GM12878 (cell line): ENCODE measurements around the gene CSTA. TPM values are rescaled to one million over a fixed set of nuclear protein-coding genes. Genes with fewer than 3 reads are reported as not detected.
A peak's percentile ranks its signal among the peaks of the same experiment; 100 is the strongest.

Experiments
- BHLHE40 ChIP-seq, 2 experiments: fragments of 450-650 bp in 1 of 2; IDR thresholded peaks; 2 replicates each; pipeline ENCODE4 v1.6.1; 2011 to 2017; ENCODE audit warnings: low read depth in 2 of 2, borderline replicate concordance in 1 of 2, improper control_type of control experiment in 1 of 2, low read length in 1 of 2, mild to moderate bottlenecking in 1 of 2
- BMI1 ChIP-seq: fragments of 450-650 bp; IDR thresholded peaks from 2 replicates; pipeline ENCODE4 v1.6.1; 2016; ENCODE audit warnings: mild to moderate bottlenecking, moderate library complexity, borderline replicate concordance
- CHD2 ChIP-seq: IDR thresholded peaks from 2 replicates; pipeline ENCODE4 v1.6.1; 2011; ENCODE audit warnings: low read depth, low read length, improper control_type of control experiment, borderline replicate concordance
- GATAD2B ChIP-seq: fragments of 450-650 bp; conservative IDR thresholded peaks from 2 replicates; pipeline ENCODE4 v1.6.1; 2017; ENCODE audit warnings: low read depth, mild to moderate bottlenecking, moderate library complexity
- HSF1 ChIP-seq: fragments of 150-350 bp; IDR thresholded peaks from 2 replicates; pipeline ENCODE4 v1.6.1; 2014; ENCODE audit warnings: mild to moderate bottlenecking, low read depth, low read length
- MLLT1 ChIP-seq: fragments of 450-650 bp; IDR thresholded peaks from 2 replicates; pipeline ENCODE4 v1.6.1; 2016; ENCODE audit warnings: mild to moderate bottlenecking
- NR2C1 ChIP-seq: fragments of 450-650 bp; IDR thresholded peaks from 2 replicates; pipeline ENCODE4 v1.6.1; 2017; ENCODE audit warnings: antibody characterized with exemption, mild to moderate bottlenecking, moderate library complexity
- PAX5 ChIP-seq: IDR thresholded peaks from 2 replicates; pipeline ENCODE4 v1.6.1; 2011; ENCODE audit warnings: low read depth, low read length, borderline replicate concordance
- RCOR1 ChIP-seq: conservative IDR thresholded peaks from 2 replicates; pipeline ENCODE4 v1.6.1; 2012; ENCODE audit warnings: low read depth, low read length, improper control_type of control experiment
- SMAD1 ChIP-seq: fragments of 450-650 bp; IDR thresholded peaks from 2 replicates; pipeline ENCODE4 v1.6.1; 2018; ENCODE audit warnings: mild to moderate bottlenecking, low read depth; ENCODE audit not compliant: partially characterized antibody
- SMARCA5 ChIP-seq: fragments of 450-650 bp; IDR thresholded peaks from 2 replicates; pipeline ENCODE4 v1.6.1; 2017; ENCODE audit warnings: mild to moderate bottlenecking
- SUPT20H ChIP-seq: IDR thresholded peaks from 2 replicates; pipeline ENCODE4 v1.6.1; 2011; ENCODE audit warnings: low read depth, mild to moderate bottlenecking, low read length, moderate library complexity, borderline replicate concordance; ENCODE audit not compliant: control insufficient read depth
- TARDBP ChIP-seq: IDR thresholded peaks from 2 replicates; pipeline ENCODE4 v1.6.1; 2016; ENCODE audit warnings: borderline replicate concordance
- TBL1XR1 ChIP-seq: IDR thresholded peaks from 2 replicates; pipeline ENCODE4 v1.6.1; 2012; ENCODE audit warnings: low read depth, low read length, improper control_type of control experiment
- ZBTB11 ChIP-seq: fragments of 450-650 bp; formaldehyde crosslinking; IDR thresholded peaks from 2 replicates; pipeline ENCODE4 v1.5.0; 2022; ENCODE audit warnings: mild to moderate bottlenecking, missing genetic modification characterization
- ZNF207 ChIP-seq: fragments of 450-650 bp; IDR thresholded peaks from 2 replicates; pipeline ENCODE4 v1.6.1; 2014; ENCODE audit warnings: antibody characterized with exemption, mild to moderate bottlenecking, borderline replicate concordance
- ZNF687 ChIP-seq: fragments of 450-650 bp; IDR thresholded peaks from 2 replicates; pipeline ENCODE4 v1.6.1; 2017; ENCODE audit warnings: mild to moderate bottlenecking, moderate library complexity
- polyA plus RNA-seq, 11 experiments: library from polyadenylated mRNA; depleted of rRNA in 4 of 11; unstranded in 6 of 11; stranded (reverse) in 5 of 11; fragments of >200 nt; fragmentation: Nextera tagmentation in 4 of 11; fragmentation: Illumina TruSeq in 1 of 11; extraction: Ambion mirVana in 4 of 11; extraction: Trizol in 1 of 11; gene quantifications; 1 replicate in 1 of 11; 2 replicates in 10 of 11; pipeline versions ENCODE4 v1.2.1 to v1.2.3, GENCODE V29; 2011 to 2016; ENCODE audit warnings: inconsistent platforms in 2 of 11, missing spikeins in 2 of 11, low read depth in 1 of 11
- total RNA-seq, 4 experiments: library from RNA; depleted of rRNA in 3 of 4; stranded (reverse); fragments of >200 nt in 3 of 4; fragmentation: Illumina TruSeq in 1 of 4; extraction: Trizol in 1 of 4; gene quantifications; 2 replicates each; pipeline versions ENCODE4 v1.2.1 to v1.2.3, GENCODE V29; 2013 to 2021

The CSTA gene
- total and polyA plus RNA-seq, 10 of the 15 experiments (the other 5 are each of a cell fraction or from before 2014, with no cell fraction given), result 1.8 to 6.7 (median 3.4) TPM

GRCh38 chr3:122383771-122384697, 59.0 kb downstream of the CSTA start, which contains the start of gene FAM162A (continued):
- TF ChIP-seq ZNF687, result peak; percentile 97
- no peak for TF ChIP-seq BMI1
- 0 out of 2 replicates have a peak, but pooled peaks have one; percentile 38 for TF ChIP-seq RCOR1
- no peak for TF ChIP-seq NR2C1
- TF ChIP-seq SMARCA5, result peak; percentile 98
- no peak for TF ChIP-seq SMAD1
- peak; percentile 53; the same call in 1 of the 2 replicates for TF ChIP-seq MLLT1
- TF ChIP-seq CHD2, result 0 out of 2 replicates have a peak, but pooled peaks have one; percentile 14
- no peak for TF ChIP-seq SUPT20H
- peak; percentile 61; the same call in 1 of the 2 replicates for TF ChIP-seq PAX5
- peak; percentile 3; the same call in 1 of the 2 replicates for TF ChIP-seq TBL1XR1
- TF ChIP-seq TARDBP, result 0 out of 2 replicates have a peak, but pooled peaks have one; percentile 32
- TF ChIP-seq ZBTB11 (CRISPR knock-in tag), result no peak
- peak in 1 of 2 experiments; percentile 88; a peak in 2 of 4 replicates for TF ChIP-seq BHLHE40 (IDR thresholded peaks at IDR 0.05; ENCODE audit: borderline replicate concordance in 1 of 2, low read depth in 2 of 2, low read length in 1 of 2)
- no peak for TF ChIP-seq HSF1
- peak; percentile 95 for TF ChIP-seq GATAD2B
- TF ChIP-seq ZNF207, result peak; percentile 54; the same call in 1 of the 2 replicates
